Endometrial microvascular endothelial cells (primary cell): ENCODE measurements around the gene ABHD3. TPM values are rescaled to one million over a fixed set of nuclear protein-coding genes. Genes with fewer than 3 reads are reported as not detected.
"Not testable (repeated sequence)": the region's sequence is repeated elsewhere in the genome, so short reads cannot be mapped to it uniquely, and the experiment has no call there.

Experiments used
- in situ Hi-C: cut with HindIII; loops from 2 replicates; pipeline ENCODE4 v1.10.0; 2017; ENCODE audit warnings: low sequenced_read_pairs, low pct_unique_long_range_greater_than_20kb; ENCODE audit errors: inconsistent ontology term
- total RNA-seq: library from RNA; depleted of rRNA; stranded (reverse); fragments of >200 nt; gene quantifications from one replicate; pipeline ENCODE4 v1.2.3, GENCODE V29; 2015; ENCODE audit errors: inconsistent ontology term

Gene ABHD3
- total RNA-seq, 1 donor from 2014 or later, result 4.0 TPM

- in situ Hi-C loops, result no loop called here
Measured at GRCh38 chr18:21662581-21662980, 42.0 kb downstream of the ABHD3 start.

GRCh38 chr18:21660078-21660477 lies 44.5 kb downstream of the ABHD3 start:
- in situ Hi-C loops, result no loop called here

- in situ Hi-C loops, result no loop called here
Measured at GRCh38 chr18:21656402-21656801, 48.2 kb downstream of the ABHD3 start.

GRCh38 chr18:21653361-21653760 lies 51.2 kb downstream of the ABHD3 start:
- in situ Hi-C loops, result no loop called here

- in situ Hi-C loops, result no loop called here
Measured at GRCh38 chr18:21652073-21652472, 52.5 kb downstream of the ABHD3 start.

GRCh38 chr18:21650311-21650710 lies 54.3 kb downstream of the ABHD3 start:
- in situ Hi-C loops, result no loop called here

- in situ Hi-C loops, result not testable (repeated sequence)
Measured at GRCh38 chr18:21640375-21640774, 64.2 kb downstream of the ABHD3 start.

- in situ Hi-C loops, result no loop called here
Measured at GRCh38 chr18:21638822-21639221, 65.8 kb downstream of the ABHD3 start.

GRCh38 chr18:21636769-21637168 lies 67.8 kb downstream of the ABHD3 start:
- in situ Hi-C loops, result no loop called here

GRCh38 chr18:21634588-21635199 lies 69.9 kb downstream of the ABHD3 start:
- in situ Hi-C loops, result no loop called here

- in situ Hi-C loops, result no loop called here
Measured at GRCh38 chr18:21632393-21632792, 72.2 kb downstream of the ABHD3 start.

GRCh38 chr18:21629089-21629832 lies 75.3 kb downstream of the ABHD3 start:
- in situ Hi-C loops, result no loop called here

GRCh38 chr18:21621640-21622039 lies 82.9 kb downstream of the ABHD3 start:
- in situ Hi-C loops, result not testable (repeated sequence)

GRCh38 chr18:21612125-21613039 lies 92.2 kb downstream of the ABHD3 start, which contains the start of gene SNRPD1:
SNRPD1 (plus strand) TSS chr18:21612314; CDS start chr18:21612430, 116 bp downstream.
- in situ Hi-C loops, result no loop called here

- in situ Hi-C loops, result not testable (repeated sequence)
Measured at GRCh38 chr18:21611401-21612124, 93.0 kb downstream of the ABHD3 start.

GRCh38 chr18:21605213-21605612 lies 99.4 kb downstream of the ABHD3 start:
- in situ Hi-C loops, result no loop called here

GRCh38 chr18:21604671-21605070 lies 99.9 kb downstream of the ABHD3 start:
- in situ Hi-C loops, result no loop called here

GRCh38 chr18:21602299-21602587 lies 102.3 kb downstream of the ABHD3 start:
- in situ Hi-C loops, result no loop called here
